Measurements from ENCODE around the gene LINGO4.

Gene LINGO4

DNA sequence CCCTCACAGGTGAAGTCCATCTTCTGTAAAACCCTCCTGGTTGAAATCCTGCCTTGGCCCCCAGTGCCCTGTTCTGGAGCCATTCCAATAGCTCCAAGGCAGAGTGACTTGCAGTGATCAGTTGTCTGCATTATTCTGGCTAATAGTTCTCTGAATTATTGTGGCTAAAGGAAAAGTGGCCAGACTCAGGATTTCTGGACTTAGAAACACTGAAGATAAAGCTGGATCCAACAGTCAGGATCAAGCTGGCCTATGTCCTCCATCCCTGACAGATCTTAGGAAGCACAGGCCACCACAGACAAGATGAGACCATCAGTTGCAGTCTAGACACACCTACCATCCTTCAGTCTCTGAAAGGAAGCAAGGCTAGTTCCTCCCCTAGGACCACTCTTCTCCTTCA is 35.2 kb upstream of the LINGO4 start:
- Histone ChIP-seq H3K9ac (peak overlapping the region; percentile 44; the same call in 1 of the 2 replicates), H3K27me3 (ENCODE audit: insufficient read depth, low read depth) (peaks cover 14% of the 10 kb centered on the region), H2AFZ (ENCODE audit: low read depth) (peak overlapping the region; percentile 4; the same call in 1 of the 2 replicates)

DNA sequence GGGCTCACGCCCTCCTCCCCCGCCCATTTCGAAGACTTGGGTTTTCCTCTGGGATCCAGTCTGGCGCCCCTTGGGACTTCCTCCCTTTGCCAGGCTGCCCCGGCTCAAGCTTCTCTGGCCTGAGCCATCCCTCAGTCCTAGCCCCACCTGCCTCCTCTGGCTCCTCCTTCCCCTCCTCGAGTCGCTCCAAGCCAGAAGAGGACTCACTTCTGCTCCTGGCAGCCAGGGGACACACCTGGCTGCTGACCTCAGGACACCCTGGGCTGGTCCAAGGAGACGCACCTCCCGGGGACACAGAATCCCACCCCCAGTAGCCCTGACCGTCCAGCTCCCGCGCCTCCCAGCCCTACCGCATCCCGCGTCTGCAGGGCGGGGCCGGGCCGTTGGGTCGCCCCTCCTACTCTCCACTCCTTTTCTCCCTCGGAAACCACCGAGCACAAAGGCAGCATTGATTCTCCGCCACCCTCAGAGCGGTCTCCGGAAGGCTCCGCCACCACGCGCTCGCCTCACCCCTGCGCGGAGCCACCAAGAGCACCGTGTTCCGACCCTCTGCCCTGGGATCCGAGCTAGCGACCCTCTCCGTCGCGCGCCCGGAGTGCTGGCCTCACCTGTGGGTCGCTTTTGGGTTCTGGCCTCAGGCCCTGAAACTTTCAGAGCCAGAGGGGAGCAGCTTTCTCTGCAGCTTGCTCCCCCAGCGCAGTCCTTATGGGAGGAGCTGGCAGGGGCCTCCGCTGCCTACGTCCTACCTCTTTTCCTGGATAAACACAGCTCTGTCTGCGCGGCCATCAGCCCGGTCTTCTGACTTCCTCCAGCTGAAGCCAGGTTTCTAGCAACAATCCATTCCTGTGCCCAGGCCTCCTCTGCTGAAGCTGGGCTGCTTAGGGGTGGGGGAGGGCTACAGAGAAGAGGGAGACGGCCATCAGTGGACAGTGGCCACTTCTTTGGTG is 34.5 kb upstream of the LINGO4 start, which contains the start of gene C2CD4D:
C2CD4D (minus strand) TSS at position 364 of the 947 bp plus-strand sequence. CDS start 831 bp downstream, outside the sequence.
- Histone ChIP-seq H3K9ac (peak within 1 kb of the TSS; percentile 44; the same call in 1 of the 2 replicates), H3K4me3 (IDR thresholded peaks at IDR 0.05; ENCODE audit: insufficient read depth, low read depth, low read length) (no peak within 1 kb of the TSS), H3K27me3 (ENCODE audit: insufficient read depth, low read depth) (peaks cover 14% of the 10 kb centered on the region), H4K20me1 (ENCODE audit: insufficient read depth) (no peaks in the 10 kb centered on the region), H3K4me1 (ENCODE audit: low read depth, poor library complexity, severe bottlenecking) (peaks cover 25% of the 10 kb centered on the region), H3K79me2 (ENCODE audit: insufficient read depth, low read depth) (no peaks in the 10 kb centered on the region), H3K36me3 (ENCODE audit: insufficient read depth) (no peaks in the 10 kb centered on the region), H2AFZ (ENCODE audit: low read depth) (peak within 1 kb of the TSS; percentile 12; the same call in 1 of the 2 replicates), H3K4me2 (peak within 1 kb of the TSS; percentile 2; the same call in 1 of the 2 replicates), H3K27ac (no peak within 1 kb of the TSS; the same call in 1 of the 2 replicates)
- TF ChIP-seq, protein P1, sequence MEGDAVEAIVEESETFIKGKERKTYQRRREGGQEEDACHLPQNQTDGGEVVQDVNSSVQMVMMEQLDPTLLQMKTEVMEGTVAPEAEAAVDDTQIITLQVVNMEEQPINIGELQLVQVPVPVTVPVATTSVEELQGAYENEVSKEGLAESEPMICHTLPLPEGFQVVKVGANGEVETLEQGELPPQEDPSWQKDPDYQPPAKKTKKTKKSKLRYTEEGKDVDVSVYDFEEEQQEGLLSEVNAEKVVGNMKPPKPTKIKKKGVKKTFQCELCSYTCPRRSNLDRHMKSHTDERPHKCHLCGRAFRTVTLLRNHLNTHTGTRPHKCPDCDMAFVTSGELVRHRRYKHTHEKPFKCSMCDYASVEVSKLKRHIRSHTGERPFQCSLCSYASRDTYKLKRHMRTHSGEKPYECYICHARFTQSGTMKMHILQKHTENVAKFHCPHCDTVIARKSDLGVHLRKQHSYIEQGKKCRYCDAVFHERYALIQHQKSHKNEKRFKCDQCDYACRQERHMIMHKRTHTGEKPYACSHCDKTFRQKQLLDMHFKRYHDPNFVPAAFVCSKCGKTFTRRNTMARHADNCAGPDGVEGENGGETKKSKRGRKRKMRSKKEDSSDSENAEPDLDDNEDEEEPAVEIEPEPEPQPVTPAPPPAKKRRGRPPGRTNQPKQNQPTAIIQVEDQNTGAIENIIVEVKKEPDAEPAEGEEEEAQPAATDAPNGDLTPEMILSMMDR (conservative IDR thresholded peaks at IDR 0.05; ENCODE audit: low read depth, low read length) = no peak

More for the DNA sequence above, 35.2 kb upstream of the LINGO4 start:
- Histone ChIP-seq H3K4me2 (peak overlapping the region; percentile 2; the same call in 1 of the 2 replicates), H3K36me3 (ENCODE audit: insufficient read depth) (no peaks in the 10 kb centered on the region), H4K20me1 (ENCODE audit: insufficient read depth) (no peaks in the 10 kb centered on the region), H3K4me3 (IDR thresholded peaks at IDR 0.05; ENCODE audit: insufficient read depth, low read depth, low read length) (no peak overlapping the region), H3K27ac (no peak overlapping the region; the same call in 1 of the 2 replicates), H3K79me2 (ENCODE audit: insufficient read depth, low read depth) (no peaks in the 10 kb centered on the region), H3K4me1 (ENCODE audit: low read depth, poor library complexity, severe bottlenecking) (peaks cover 23% of the 10 kb centered on the region)
- TF ChIP-seq, protein P1 (conservative IDR thresholded peaks at IDR 0.05; ENCODE audit: low read depth, low read length) = no peak

DNA sequence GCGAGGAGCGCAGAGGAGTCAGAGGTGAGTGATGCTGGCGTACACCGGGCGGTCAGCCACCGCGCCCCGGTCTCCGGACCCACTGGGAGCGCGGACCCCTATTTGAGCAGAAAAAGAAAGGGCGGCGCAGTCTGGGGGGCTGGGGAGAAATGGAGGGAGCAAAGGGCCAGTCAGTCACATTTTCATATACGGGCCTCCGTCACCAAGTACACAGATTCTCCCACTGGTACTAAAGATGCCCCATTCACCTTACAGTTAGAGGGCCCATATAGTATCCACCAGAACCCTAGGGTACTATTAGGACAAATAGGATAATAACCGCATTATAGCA is 33.8 kb upstream of the LINGO4 start:
- no peak overlapping the region for H3K9ac ChIP-seq
- H3K27me3 ChIP-seq (ENCODE audit: insufficient read depth, low read depth) = peaks cover 14% of the 10 kb centered on the region
- H3K4me1 ChIP-seq (ENCODE audit: low read depth, poor library complexity, severe bottlenecking) = peaks cover 32% of the 10 kb centered on the region
- TF ChIP-seq, protein P1 (conservative IDR thresholded peaks at IDR 0.05; ENCODE audit: low read depth, low read length) = no peak
- H4K20me1 ChIP-seq (ENCODE audit: insufficient read depth) = no peaks in the 10 kb centered on the region
- no peak overlapping the region for H3K27ac ChIP-seq
- peak overlapping the region; percentile 12; the same call in 1 of the 2 replicates for H2AFZ ChIP-seq (ENCODE audit: low read depth)
- no peak overlapping the region for H3K4me2 ChIP-seq
- H3K79me2 ChIP-seq (ENCODE audit: insufficient read depth, low read depth) = no peaks in the 10 kb centered on the region
- no peak overlapping the region for H3K4me3 ChIP-seq (IDR thresholded peaks at IDR 0.05; ENCODE audit: insufficient read depth, low read depth, low read length)
- H3K36me3 ChIP-seq (ENCODE audit: insufficient read depth) = no peaks in the 10 kb centered on the region

DNA sequence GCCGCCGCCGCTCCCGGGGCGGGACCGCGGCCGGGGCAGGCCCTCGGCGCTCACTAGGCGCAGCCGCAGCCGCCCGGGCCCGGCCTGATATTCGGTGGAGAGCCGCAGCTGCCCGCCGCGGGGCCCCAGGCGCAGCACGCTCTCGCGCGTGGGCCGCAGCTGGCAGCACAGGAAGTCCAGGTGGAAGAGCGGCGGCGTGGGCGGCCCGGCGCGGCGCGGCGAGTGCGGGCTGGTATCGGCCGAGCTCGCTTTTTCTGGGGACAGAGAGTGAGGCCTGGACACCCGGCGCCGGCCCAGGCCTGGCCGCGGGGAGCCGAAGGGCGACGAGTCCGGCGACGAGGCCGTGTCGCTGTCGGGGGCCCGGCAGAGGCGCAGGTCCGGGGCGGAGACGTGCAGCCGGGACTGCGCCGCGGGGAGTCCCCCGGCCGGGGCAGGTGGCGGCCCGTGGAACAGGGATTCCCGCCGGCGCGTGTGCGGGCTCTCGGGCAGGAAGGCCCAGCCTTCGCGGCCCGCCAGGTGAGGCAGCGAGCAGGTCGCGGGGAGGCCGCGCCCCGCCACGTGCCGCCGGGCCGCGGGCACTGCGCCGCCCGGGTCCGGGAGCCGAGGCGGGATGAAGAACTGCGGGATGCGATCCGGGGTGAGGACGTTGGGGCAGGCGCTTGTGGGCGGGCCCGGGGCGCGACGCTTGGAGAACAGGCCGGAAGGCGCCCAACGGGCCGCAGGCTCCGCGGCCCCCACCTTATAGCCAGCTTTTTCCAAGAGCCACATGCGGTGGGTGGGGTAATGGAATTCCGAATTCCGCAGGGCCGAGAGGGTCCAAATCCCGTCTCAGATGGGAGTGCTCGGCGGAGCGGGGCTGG is 33.2 kb upstream of the LINGO4 start:
- Histone ChIP-seq H3K4me3 (IDR thresholded peaks at IDR 0.05; ENCODE audit: insufficient read depth, low read depth, low read length) (no peak overlapping the region), H3K4me2 (no peak overlapping the region), H2AFZ (ENCODE audit: low read depth) (peak overlapping the region; percentile 24; the same call in 1 of the 2 replicates), H3K27ac (no peak overlapping the region), H3K79me2 (ENCODE audit: insufficient read depth, low read depth) (no peaks in the 10 kb centered on the region), H4K20me1 (ENCODE audit: insufficient read depth) (no peaks in the 10 kb centered on the region), H3K36me3 (ENCODE audit: insufficient read depth) (no peaks in the 10 kb centered on the region), H3K4me1 (ENCODE audit: low read depth, poor library complexity, severe bottlenecking) (peaks cover 38% of the 10 kb centered on the region), H3K27me3 (ENCODE audit: insufficient read depth, low read depth) (peaks cover 14% of the 10 kb centered on the region), H3K9ac (no peak overlapping the region)
- TF ChIP-seq, protein P1 (conservative IDR thresholded peaks at IDR 0.05; ENCODE audit: low read depth, low read length) = no peak

All from KMS-11 (cell line).